GM12891 (cell line): Measurements from ENCODE around the gene HCFC1.

ENCODE experiments used
- DNase-seq: peaks from one replicate; pipeline ENCODE4 v3.0.0; 2011; ENCODE audit warnings: low spot score; ENCODE audit not compliant: insufficient read length
- FAIRE-seq: peaks from 2 replicates; lab custom pipeline; 2011; peaks lifted over from hg19 to GRCh38; lab: Jason Lieb, UNC
- PAX5 ChIP-seq: IDR thresholded peaks from 2 replicates; pipeline ENCODE4 v1.6.1; 2011; ENCODE audit warnings: low read length, moderate library complexity, mild to moderate bottlenecking; ENCODE audit not compliant: insufficient read depth, severe bottlenecking
- POLR2A ChIP-seq: IDR thresholded peaks from 2 replicates; pipeline ENCODE4 v1.6.1; 2011; ENCODE audit warnings: low read depth, low read length, control low read depth
- POLR2AphosphoS5 ChIP-seq: IDR thresholded peaks from 2 replicates; pipeline ENCODE4 v1.6.1; 2011; ENCODE audit warnings: low read depth, low read length, control low read depth
- POU2F2 ChIP-seq: IDR thresholded peaks from 2 replicates; pipeline ENCODE4 v1.6.1; 2011; ENCODE audit warnings: low read depth, mild to moderate bottlenecking, control low read depth, low read length, moderate library complexity
- SPI1 ChIP-seq: IDR thresholded peaks from 2 replicates; pipeline ENCODE4 v1.6.1; 2011; ENCODE audit warnings: low read depth, low read length, control low read depth
- TAF1 ChIP-seq: IDR thresholded peaks from 2 replicates; pipeline ENCODE4 v1.6.1; 2011; ENCODE audit warnings: low read depth, low read length, control low read depth

Gene HCFC1

GRCh38 chrX:153906126-153906917 is 65.3 kb downstream of the HCFC1 start:
- TF ChIP-seq PAX5, result no peak
- no peak for TF ChIP-seq POLR2A
- TF ChIP-seq TAF1, result no peak
- no peak for TF ChIP-seq SPI1
- TF ChIP-seq POU2F2, result no peak
- no peak for TF ChIP-seq POLR2AphosphoS5
- DNase-seq, result no peak
- no peak for FAIRE-seq

- no peak for TF ChIP-seq POLR2A
- TF ChIP-seq POLR2AphosphoS5, result no peak
- no peak for TF ChIP-seq TAF1
- no peak for TF ChIP-seq PAX5
- TF ChIP-seq SPI1, result no peak
- no peak for TF ChIP-seq POU2F2
- FAIRE-seq (no peak), DNase-seq (no peak)
These were observed 66.0 kb downstream of the HCFC1 start for GRCh38 chrX:153905481-153906095.

- FAIRE-seq (peak; percentile 23), DNase-seq (no peak)
- TF ChIP-seq POLR2A (no peak), SPI1 (no peak), PAX5 (no peak), POLR2AphosphoS5 (no peak), POU2F2 (no peak), TAF1 (no peak)
These were observed 67.3 kb downstream of the HCFC1 start, which contains the start of gene AVPR2 for GRCh38 chrX:153903991-153904957. TSS of gene AVPR2 (plus strand) at chrX:153904673. CDS start at chrX:153905146, 473 bp downstream.

- no peak for TF ChIP-seq POU2F2
- TF ChIP-seq POLR2A, result no peak
- no peak for TF ChIP-seq TAF1
- TF ChIP-seq PAX5, result no peak
- TF ChIP-seq POLR2AphosphoS5, result no peak
- TF ChIP-seq SPI1, result no peak
- FAIRE-seq, result peak; percentile 96
- no peak for DNase-seq
These were observed 68.2 kb downstream of the HCFC1 start for GRCh38 chrX:153903238-153903980.

- DNase-seq (no peak), FAIRE-seq (no peak)
- TF ChIP-seq TAF1 (no peak), POU2F2 (no peak), POLR2AphosphoS5 (no peak), POLR2A (no peak), SPI1 (no peak), PAX5 (no peak)
These were observed 69.2 kb downstream of the HCFC1 start for GRCh38 chrX:153902385-153902784.

GRCh38 chrX:153901753-153902140 is 69.9 kb downstream of the HCFC1 start:
- DNase-seq, result no peak
- TF ChIP-seq POLR2A, result no peak
- TF ChIP-seq POU2F2, result no peak
- no peak for TF ChIP-seq PAX5
- no peak for TF ChIP-seq SPI1
- no peak for TF ChIP-seq TAF1
- TF ChIP-seq POLR2AphosphoS5, result no peak
- FAIRE-seq, result no peak

DNA sequence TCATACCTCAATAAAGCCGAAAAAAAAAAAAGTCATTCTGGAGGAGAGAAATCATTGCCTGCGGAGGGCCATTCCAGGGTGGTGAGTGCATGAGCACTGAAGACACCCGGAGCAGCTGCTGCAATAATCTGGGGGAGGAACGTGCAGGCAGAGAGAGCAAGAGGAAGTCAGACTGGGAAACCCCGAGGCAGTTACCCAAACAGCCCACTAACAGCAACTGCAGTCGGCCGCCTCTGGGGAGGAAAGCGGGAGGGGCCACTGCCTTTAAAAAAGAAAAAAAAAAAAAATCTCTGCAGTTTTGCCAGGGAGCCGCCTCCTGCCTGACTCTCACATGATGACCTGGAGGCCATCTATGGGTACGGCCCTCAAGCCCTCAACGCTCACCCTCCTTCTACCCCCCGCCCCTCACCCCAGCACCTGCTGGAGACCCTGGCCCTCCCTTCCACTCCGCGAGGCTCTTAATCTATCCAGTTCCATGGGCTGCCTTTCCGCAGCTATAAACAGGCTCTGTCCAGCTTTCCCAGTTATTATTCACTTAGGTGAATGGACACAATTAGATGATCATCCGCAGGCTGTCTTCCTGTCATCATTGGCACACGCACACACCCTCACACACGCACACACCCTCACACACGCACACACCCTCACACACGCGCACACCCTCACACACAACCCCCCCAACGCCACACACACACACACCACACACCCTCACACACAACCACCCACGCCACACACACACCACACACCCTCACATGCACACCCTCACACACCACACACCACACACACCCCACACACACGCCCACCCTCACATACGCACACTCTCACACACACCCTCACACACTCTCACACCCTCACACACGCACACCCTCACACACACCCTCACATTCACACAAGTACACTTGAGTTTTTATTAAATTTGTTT is 70.5 kb downstream of the HCFC1 start:
- FAIRE-seq (peak; percentile 96), DNase-seq (peak; percentile 68)
- TF ChIP-seq PAX5 (no peak), TAF1 (no peak), SPI1 (peak; percentile 69)
